ENCODE data around the gene GPR6.

The GPR6 gene

GRCh38 chr6:110017946-110018345, 39.8 kb downstream of the GPR6 start:
- ChIA-PET CTCF (interaction anchor here (1.2 to 2.3 kb wide), 2 partner anchors 22 to 35 kb away, joined by 3 to 12 read pairs; no protein-coding TSS in a partner anchor), POLR2A (no interaction called here)
- no peaks in the 10 kb centered on the region for H3K9me3 ChIP-seq (ENCODE audit: control insufficient read depth, insufficient read depth, low read depth, low read length)
- no peak overlapping the region for H3K4me3 ChIP-seq (ENCODE audit: low read depth, low read length)
- no peak for TF ChIP-seq RBAK (tag by site-specific recombination; IDR thresholded peaks at IDR 0.05)
- TF ChIP-seq AEBP2 (tag by site-specific recombination; IDR thresholded peaks at IDR 0.05; ENCODE audit: borderline replicate concordance) = no peak
- TF ChIP-seq MEIS1 (CRISPR knock-in tag; IDR thresholded peaks at IDR 0.05; ENCODE audit: borderline replicate concordance) = no peak
- no peak for TF ChIP-seq KLF9 (tag by site-specific recombination; IDR thresholded peaks at IDR 0.05; ENCODE audit: low read depth)
- TF ChIP-seq ZNF350 (tag by site-specific recombination; IDR thresholded peaks at IDR 0.05) = no peak
- TF ChIP-seq ZNF513 (tag by site-specific recombination; IDR thresholded peaks at IDR 0.05) = no peak
- H3K36me3 ChIP-seq (ENCODE audit: control insufficient read depth in 2 of 2, insufficient read depth in 1 of 2, low read length in 2 of 2) = no peaks in the 10 kb centered on the region
- no peak overlapping the region for H3K27ac ChIP-seq (ENCODE audit: extremely low read depth, low read depth, low read length)
- no peaks in the 10 kb centered on the region for H3K4me1 ChIP-seq (ENCODE audit: control insufficient read depth, insufficient read depth, low read length)

- Histone ChIP-seq H3K4me3 (ENCODE audit: low read depth, low read length) (no peak overlapping the region), H3K4me1 (ENCODE audit: control insufficient read depth, insufficient read depth, low read length) (no peaks in the 10 kb centered on the region), H3K27ac (ENCODE audit: extremely low read depth, low read depth, low read length) (no peak overlapping the region), H3K36me3 (ENCODE audit: control insufficient read depth in 2 of 2, insufficient read depth in 1 of 2, low read length in 2 of 2) (no peaks in the 10 kb centered on the region), H3K9me3 (ENCODE audit: control insufficient read depth, insufficient read depth, low read depth, low read length) (no peaks in the 10 kb centered on the region)
- CTCF ChIA-PET = interaction anchor here (1.2 to 2.4 kb wide), 2 partner anchors 21 to 35 kb away, joined by 3 to 13 read pairs; no protein-coding TSS in a partner anchor
- POLR2A ChIA-PET = no interaction called here
- TF ChIP-seq ZNF585B (tag by site-specific recombination; IDR thresholded peaks at IDR 0.05) (no peak), ZNF18 (tag by site-specific recombination; IDR thresholded peaks at IDR 0.05) (no peak), ZNF830 (tag by site-specific recombination; IDR thresholded peaks at IDR 0.05; ENCODE audit: low read depth) (no peak), HOXC10 (CRISPR knock-in tag; IDR thresholded peaks at IDR 0.05) (no peak), ZNF777 (tag by site-specific recombination; IDR thresholded peaks at IDR 0.05; ENCODE audit: borderline replicate concordance) (no peak), ELK4 (IDR thresholded peaks at IDR 0.05; ENCODE audit: borderline replicate concordance, low read depth, low read length) (no peak), ZNF391 (tag by site-specific recombination; IDR thresholded peaks at IDR 0.05; ENCODE audit: borderline replicate concordance, low read depth) (no peak)
These were observed 40.4 kb downstream of the GPR6 start for GRCh38 chr6:110018486-110018885.

GRCh38 chr6:110020888-110021287, 42.8 kb downstream of the GPR6 start:
- H3K27ac ChIP-seq (ENCODE audit: extremely low read depth, low read depth, low read length) = no peak overlapping the region
- ChIA-PET POLR2A (no interaction called here), CTCF (interaction anchor here (2.4 kb wide), 1 partner anchor 18 kb away, joined by 13 read pairs; no protein-coding TSS in a partner anchor)
- no peaks in the 10 kb centered on the region for H3K36me3 ChIP-seq (ENCODE audit: control insufficient read depth in 2 of 2, insufficient read depth in 1 of 2, low read length in 2 of 2)
- TF ChIP-seq EGR2 (tag by site-specific recombination; IDR thresholded peaks at IDR 0.05; ENCODE audit: low read depth) (no peak), PRDM1 (tag by site-specific recombination; IDR thresholded peaks at IDR 0.05) (no peak), SP2 (tag by site-specific recombination; IDR thresholded peaks at IDR 0.05) (no peak), ZBTB10 (tag by site-specific recombination; IDR thresholded peaks at IDR 0.05) (no peak), OSR2 (tag by site-specific recombination; IDR thresholded peaks at IDR 0.05) (no peak), ZNF529 (tag by site-specific recombination; IDR thresholded peaks at IDR 0.05; ENCODE audit: insufficient replicate concordance) (no peak)
- no peaks in the 10 kb centered on the region for H3K9me3 ChIP-seq (ENCODE audit: control insufficient read depth, insufficient read depth, low read depth, low read length)
- H3K4me3 ChIP-seq (ENCODE audit: low read depth, low read length) = no peak overlapping the region
- H3K4me1 ChIP-seq (ENCODE audit: control insufficient read depth, insufficient read depth, low read length) = no peaks in the 10 kb centered on the region
